Measurements from ENCODE around the gene ENPEP.
"Not testable (repeated sequence)": the region's sequence is repeated elsewhere in the genome, so short reads cannot be mapped to it uniquely, and the experiment has no call there.

DNA sequence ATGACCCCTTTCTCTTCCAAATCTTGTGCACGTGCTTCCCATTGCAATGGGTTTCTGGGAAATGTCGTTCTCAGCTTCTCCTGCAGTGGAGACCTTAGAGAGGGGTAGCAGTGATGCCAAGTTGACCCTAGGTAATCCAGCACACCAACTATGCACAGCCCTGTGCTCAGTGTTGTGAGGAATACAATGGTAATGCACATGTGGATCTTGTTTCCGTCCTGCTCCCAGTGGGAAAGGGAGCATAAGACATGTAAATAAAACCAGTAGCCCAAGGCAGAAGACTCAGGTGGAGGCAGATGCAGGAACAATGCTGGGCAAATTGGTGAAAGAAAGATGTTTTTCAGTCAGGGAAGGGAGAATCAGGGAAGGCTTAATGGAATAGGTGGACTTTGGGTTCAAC lies 38.7 kb upstream of the ENPEP start:
- TF ChIP-seq, protein P1, sequence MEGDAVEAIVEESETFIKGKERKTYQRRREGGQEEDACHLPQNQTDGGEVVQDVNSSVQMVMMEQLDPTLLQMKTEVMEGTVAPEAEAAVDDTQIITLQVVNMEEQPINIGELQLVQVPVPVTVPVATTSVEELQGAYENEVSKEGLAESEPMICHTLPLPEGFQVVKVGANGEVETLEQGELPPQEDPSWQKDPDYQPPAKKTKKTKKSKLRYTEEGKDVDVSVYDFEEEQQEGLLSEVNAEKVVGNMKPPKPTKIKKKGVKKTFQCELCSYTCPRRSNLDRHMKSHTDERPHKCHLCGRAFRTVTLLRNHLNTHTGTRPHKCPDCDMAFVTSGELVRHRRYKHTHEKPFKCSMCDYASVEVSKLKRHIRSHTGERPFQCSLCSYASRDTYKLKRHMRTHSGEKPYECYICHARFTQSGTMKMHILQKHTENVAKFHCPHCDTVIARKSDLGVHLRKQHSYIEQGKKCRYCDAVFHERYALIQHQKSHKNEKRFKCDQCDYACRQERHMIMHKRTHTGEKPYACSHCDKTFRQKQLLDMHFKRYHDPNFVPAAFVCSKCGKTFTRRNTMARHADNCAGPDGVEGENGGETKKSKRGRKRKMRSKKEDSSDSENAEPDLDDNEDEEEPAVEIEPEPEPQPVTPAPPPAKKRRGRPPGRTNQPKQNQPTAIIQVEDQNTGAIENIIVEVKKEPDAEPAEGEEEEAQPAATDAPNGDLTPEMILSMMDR (optimal IDR thresholded peaks at IDR 0.05 in 1 of 3, IDR thresholded peaks at IDR 0.05 in 1 of 3, conservative IDR thresholded peaks at IDR 0.05 in 1 of 3; ENCODE audit: extremely low read depth in 1 of 3, insufficient read depth in 2 of 3, low read length in 3 of 3): not testable (repeated sequence)
- not testable (repeated sequence) for TF ChIP-seq EZH2 (IDR thresholded peaks at IDR 0.05; ENCODE audit: low read length)
